RWPE2 (cell line): ENCODE measurements around the gene RLN3.

ENCODE experiments used
- ATAC-seq: fragments of 200-7000 bp; cut with Tn5 transposase; 3 replicates; pipeline ENCODE4 v1.9.1; 2021; ENCODE audit warnings: low read depth
- DNase-seq: peaks from one replicate; pipeline ENCODE4 v3.0.0-alpha.2; 2020; ENCODE audit warnings: low spot score
- H3K27ac ChIP-seq: fragments of 450-650 bp; 2 replicates; pipeline ENCODE4 v1.5.1; 2017; ENCODE audit warnings: mild to moderate bottlenecking; ENCODE audit not compliant: poor library complexity, severe bottlenecking
- H3K27me3 ChIP-seq: fragments of 250-450 bp; sonication (Bioruptor Pico); 2 replicates; pipeline ENCODE4 v1.5.1; 2021; ENCODE audit warnings: mild to moderate bottlenecking, moderate library complexity; ENCODE audit not compliant: insufficient read depth, poor library complexity, severe bottlenecking
- H3K36me3 ChIP-seq: fragments of 250-450 bp; sonication (Bioruptor Pico); 2 replicates; pipeline ENCODE4 v1.5.1; 2020; ENCODE audit warnings: low read depth, mild to moderate bottlenecking, moderate library complexity
- H3K4me1 ChIP-seq: fragments of 250-450 bp; sonication (Bioruptor Pico); 2 replicates; pipeline ENCODE4 v1.5.1; 2021; ENCODE audit warnings: mild to moderate bottlenecking, moderate library complexity; ENCODE audit not compliant: insufficient read depth, poor library complexity, severe bottlenecking
- H3K4me3 ChIP-seq: fragments of 250-450 bp; sonication (Bioruptor Pico); 2 replicates; pipeline ENCODE4 v1.5.1; 2021; ENCODE audit warnings: mild to moderate bottlenecking, moderate library complexity; ENCODE audit not compliant: severe bottlenecking
- H3K9me3 ChIP-seq: fragments of 250-450 bp; sonication (Bioruptor Pico); 2 replicates; pipeline ENCODE4 v1.5.1; 2021; ENCODE audit warnings: mild to moderate bottlenecking, moderate library complexity; ENCODE audit not compliant: severe bottlenecking
- TF ChIP-seq, protein P1 (sequence below): fragments of 450-650 bp; IDR thresholded peaks from one replicate; pipeline ENCODE4 v1.5.1; 2017; ENCODE audit warnings: mild to moderate bottlenecking, moderate library complexity; ENCODE audit not compliant: poor library complexity, severe bottlenecking

RLN3 gene

DNA sequence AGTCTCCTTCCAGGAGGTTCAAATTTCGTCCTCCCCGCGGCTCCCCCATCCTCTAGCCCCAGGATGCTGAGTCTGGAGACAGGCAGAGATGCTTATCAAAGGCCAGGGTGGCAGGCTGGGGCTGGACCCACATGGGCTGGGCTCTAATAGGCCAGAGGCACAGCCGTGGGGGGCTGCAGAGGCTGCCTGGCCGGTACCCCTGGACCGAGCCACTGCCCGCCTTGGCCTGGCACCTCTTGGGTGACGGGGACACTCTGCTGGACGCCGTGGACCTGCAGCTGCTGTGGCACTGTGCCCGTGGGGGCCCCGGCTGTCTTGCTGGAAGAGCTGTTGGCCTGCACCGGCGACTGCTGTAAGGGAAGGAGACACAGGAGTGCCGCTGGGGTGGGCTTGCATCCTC, 47.6 kb upstream of the RLN3 start:
- Histone ChIP-seq H3K27me3 (no peaks in the 10 kb centered on the region), H3K4me3 (no peak overlapping the region), H3K4me1 (no peaks in the 10 kb centered on the region), H3K36me3 (no peaks in the 10 kb centered on the region), H3K27ac (no peak overlapping the region), H3K9me3 (no peaks in the 10 kb centered on the region)
- DNase-seq, result no peak
- ATAC-seq, result no peak
- TF ChIP-seq, protein P1, sequence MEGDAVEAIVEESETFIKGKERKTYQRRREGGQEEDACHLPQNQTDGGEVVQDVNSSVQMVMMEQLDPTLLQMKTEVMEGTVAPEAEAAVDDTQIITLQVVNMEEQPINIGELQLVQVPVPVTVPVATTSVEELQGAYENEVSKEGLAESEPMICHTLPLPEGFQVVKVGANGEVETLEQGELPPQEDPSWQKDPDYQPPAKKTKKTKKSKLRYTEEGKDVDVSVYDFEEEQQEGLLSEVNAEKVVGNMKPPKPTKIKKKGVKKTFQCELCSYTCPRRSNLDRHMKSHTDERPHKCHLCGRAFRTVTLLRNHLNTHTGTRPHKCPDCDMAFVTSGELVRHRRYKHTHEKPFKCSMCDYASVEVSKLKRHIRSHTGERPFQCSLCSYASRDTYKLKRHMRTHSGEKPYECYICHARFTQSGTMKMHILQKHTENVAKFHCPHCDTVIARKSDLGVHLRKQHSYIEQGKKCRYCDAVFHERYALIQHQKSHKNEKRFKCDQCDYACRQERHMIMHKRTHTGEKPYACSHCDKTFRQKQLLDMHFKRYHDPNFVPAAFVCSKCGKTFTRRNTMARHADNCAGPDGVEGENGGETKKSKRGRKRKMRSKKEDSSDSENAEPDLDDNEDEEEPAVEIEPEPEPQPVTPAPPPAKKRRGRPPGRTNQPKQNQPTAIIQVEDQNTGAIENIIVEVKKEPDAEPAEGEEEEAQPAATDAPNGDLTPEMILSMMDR, result no peak

DNA sequence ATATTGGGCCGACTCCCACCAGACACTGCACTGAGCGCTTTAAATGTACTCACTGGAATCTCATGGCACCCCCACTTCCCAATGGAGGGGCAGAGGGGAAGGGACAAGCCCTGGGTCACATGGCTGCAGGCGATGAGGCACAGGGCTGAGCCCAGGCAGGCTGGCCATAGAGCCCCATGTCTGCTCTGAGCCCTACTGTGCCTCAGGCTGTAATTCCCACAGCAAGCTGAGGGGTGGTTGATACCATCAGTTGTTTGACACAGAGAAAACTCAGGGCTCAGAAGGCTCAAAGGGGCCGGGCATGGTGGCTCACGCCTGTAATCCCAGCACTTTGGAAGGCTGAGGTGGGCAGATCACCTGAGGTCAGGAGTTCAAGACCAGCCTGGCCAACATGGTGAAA, 46.9 kb upstream of the RLN3 start:
- H3K4me3 ChIP-seq, result no peak overlapping the region
- no peak for DNase-seq

DNA sequence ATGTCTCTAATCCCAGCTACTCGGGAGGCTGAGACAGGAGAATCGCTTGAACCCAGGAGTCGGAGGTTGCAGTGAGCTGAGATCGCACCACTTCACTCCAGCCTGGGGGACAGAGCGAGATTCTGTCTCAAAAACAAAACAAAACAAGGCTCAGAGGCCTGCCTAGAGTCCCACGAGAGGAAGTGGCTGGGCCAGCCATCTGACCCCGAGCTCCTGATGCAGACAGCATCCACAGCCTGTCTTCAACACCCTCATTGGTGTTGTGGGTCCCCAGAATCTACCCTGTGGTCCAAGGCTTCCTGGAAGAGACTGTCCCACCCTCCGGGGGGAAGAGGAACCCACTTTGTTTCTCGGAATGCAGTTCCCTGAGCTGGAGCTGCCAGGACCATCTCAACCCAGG, 46.5 kb upstream of the RLN3 start:
- no peak for DNase-seq
- Histone ChIP-seq H3K9me3 (no peaks in the 10 kb centered on the region), H3K36me3 (no peaks in the 10 kb centered on the region), H3K27ac (no peak overlapping the region), H3K27me3 (no peaks in the 10 kb centered on the region), H3K4me1 (peaks cover 6% of the 10 kb centered on the region), H3K4me3 (no peak overlapping the region)
- TF ChIP-seq, protein P1, result no peak
- ATAC-seq, result no peak

More for the DNA sequence above, 46.9 kb upstream of the RLN3 start:
- no peak for ATAC-seq
- no peaks in the 10 kb centered on the region for H3K9me3 ChIP-seq
- H3K4me1 ChIP-seq, result peaks cover 1% of the 10 kb centered on the region
- TF ChIP-seq, protein P1, result no peak
- H3K27me3 ChIP-seq, result no peaks in the 10 kb centered on the region
- H3K36me3 ChIP-seq, result no peaks in the 10 kb centered on the region
- no peak overlapping the region for H3K27ac ChIP-seq

DNA sequence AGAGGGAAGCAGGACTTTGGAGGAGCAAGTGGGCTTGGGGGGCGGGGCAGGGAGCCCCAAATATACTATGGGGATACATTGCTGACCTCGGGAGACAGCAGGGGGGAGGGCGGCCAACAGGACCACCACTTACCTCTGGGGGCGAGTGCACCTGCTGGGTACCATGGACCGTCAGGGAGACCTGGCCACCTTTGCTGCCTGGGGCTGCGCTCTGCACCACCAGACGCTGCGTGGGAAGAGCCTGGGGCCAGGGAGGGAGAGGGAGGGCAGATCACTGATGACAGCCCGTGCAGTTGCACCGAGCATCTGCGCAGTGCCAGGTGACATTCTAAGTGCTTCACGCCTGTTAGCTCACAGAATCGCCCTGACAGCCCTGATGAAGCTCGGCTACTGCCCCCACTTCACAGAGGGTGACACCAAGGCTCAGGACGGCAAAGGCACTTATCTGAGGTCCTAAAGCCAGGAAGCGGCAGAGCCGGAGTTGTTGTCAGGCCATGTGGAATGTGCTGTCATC, 45.9 kb upstream of the RLN3 start:
- no peak overlapping the region for H3K4me3 ChIP-seq

DNA sequence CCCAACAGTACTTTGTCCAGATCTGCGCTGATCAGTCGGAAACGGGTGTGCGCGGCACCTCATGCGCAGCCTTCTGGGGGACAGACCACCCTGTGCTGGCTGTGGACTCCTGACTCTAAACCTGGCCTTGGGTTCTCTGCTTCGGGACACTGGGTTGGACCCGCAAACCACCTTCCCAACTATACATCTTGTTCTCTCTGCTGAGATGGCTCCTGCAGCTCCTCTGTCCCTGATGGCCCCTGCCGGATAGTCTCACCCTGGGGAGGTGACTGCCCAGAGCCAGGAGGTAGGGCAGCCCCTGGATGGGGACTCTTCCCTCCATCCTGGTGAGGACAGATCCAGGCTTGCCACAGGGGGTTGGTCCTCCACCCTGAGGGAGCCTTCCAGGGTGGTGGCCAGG, 45.2 kb upstream of the RLN3 start:
- no peak for DNase-seq
- Histone ChIP-seq H3K9me3 (no peaks in the 10 kb centered on the region), H3K36me3 (no peaks in the 10 kb centered on the region), H3K27ac (no peak overlapping the region), H3K4me3 (no peak overlapping the region), H3K4me1 (peaks cover 13% of the 10 kb centered on the region), H3K27me3 (no peaks in the 10 kb centered on the region)
- ATAC-seq, result no peak
- TF ChIP-seq, protein P1, result no peak

More for the DNA sequence above, 45.9 kb upstream of the RLN3 start:
- Histone ChIP-seq H3K27ac (no peak overlapping the region), H3K9me3 (no peaks in the 10 kb centered on the region), H3K27me3 (no peaks in the 10 kb centered on the region), H3K36me3 (no peaks in the 10 kb centered on the region), H3K4me1 (peaks cover 12% of the 10 kb centered on the region)
- DNase-seq, result no peak
- ATAC-seq, result no peak
- TF ChIP-seq, protein P1, result no peak
